Body of pancreas (tissue), 4 donors: Measurements from ENCODE around the gene GOLT1A.

Source experiments
- CTCF ChIP-seq, 7 experiments: fragments of 450-650 bp in 4 of 7; fragments of 200-600 bp in 3 of 7; sonication (generic) in 3 of 7; IDR thresholded peaks; one replicate each; pipeline ENCODE4 v1.5.1; 2016 to 2019; ENCODE audit warnings: antibody characterized with exemption in 7 of 7
- POLR2A ChIP-seq, 3 donors: fragments of 450-650 bp; IDR thresholded peaks; one replicate each; pipeline ENCODE4 v1.6.1; 2016; ENCODE audit warnings: antibody characterized with exemption in 3 of 3, mild to moderate bottlenecking in 2 of 3

- no peak for TF ChIP-seq CTCF (IDR thresholded peaks at IDR 0.05)
- TF ChIP-seq POLR2A (IDR thresholded peaks at IDR 0.05) = no peak
Observed at GRCh38 chr1:204201348-204202040, 12.3 kb downstream of the GOLT1A start.
